Psoas muscle (tissue), 8 donors: ENCODE results near the gene PIM1. TPM values are rescaled to one million over a fixed set of nuclear protein-coding genes. Genes with fewer than 3 reads are reported as not detected.
A peak's percentile ranks its signal among the peaks of the same experiment; 100 is the strongest.

Source experiments
- ATAC-seq, 4 donors: fragments of 200-7000 bp; cut with Tn5 transposase; one replicate each; pipeline ENCODE4 v1.9.1; 2020; ENCODE audit warnings: moderate library complexity in 3 of 4, mild to moderate bottlenecking in 2 of 4
- DNase-seq, 2 donors: peaks; one replicate each; pipeline ENCODE4 v3.0.0-alpha.2; 2020
- H3K27ac ChIP-seq: fragments of 200-600 bp; one replicate; pipeline ENCODE4 v1.8.0; 2022
- H3K27me3 ChIP-seq, 3 donors: fragments of 200-600 bp in 1 of 3; one replicate each; pipeline versions ENCODE4 v1.6.1 to v1.8.0; 2013 to 2022; ENCODE audit warnings: low read length in 2 of 3, mild to moderate bottlenecking in 2 of 3, moderate library complexity in 1 of 3; ENCODE audit not compliant: insufficient read depth in 3 of 3
- H3K36me3 ChIP-seq, 2 donors: fragments of 200-600 bp in 1 of 2; one replicate each; pipeline versions ENCODE4 v1.6.1 to v1.8.0; 2013 to 2022; ENCODE audit warnings: low read depth in 1 of 2, mild to moderate bottlenecking in 1 of 2, moderate library complexity in 1 of 2; ENCODE audit not compliant: insufficient read depth in 1 of 2
- H3K4me1 ChIP-seq: fragments of 200-600 bp; one replicate; pipeline ENCODE4 v1.8.0; 2022
- H3K4me3 ChIP-seq: fragments of 200-600 bp; one replicate; pipeline ENCODE4 v1.8.0; 2022; ENCODE audit warnings: mild to moderate bottlenecking
- H3K9me3 ChIP-seq: fragments of 200-600 bp; one replicate; pipeline ENCODE4 v1.8.0; 2022
- CTCF ChIP-seq: fragments of 200-600 bp; IDR thresholded peaks from one replicate; pipeline ENCODE4 v1.8.0; 2022; ENCODE audit warnings: antibody characterized with exemption
- WGBS, 3 donors: extraction: QIAGEN DNeasy Blood & Tissue Kit; methylation state at CpG; one replicate each; pipeline versions ENCODE4 v1.1.6 to v1.1.7; 2013; 5-methylcytosine and 5-hydroxymethylcytosine counted together
- intact Hi-C, 2 donors: fragments of 100-400 bp; cut with DNase I; formaldehyde crosslinking; loops; one replicate each; pipeline versions ENCODE4 v1.11.0 to v1.14.2; 2022
- polyA plus RNA-seq, 3 donors: library from polyadenylated mRNA; stranded (reverse); fragments of 200-250 nt; gene quantifications; one replicate each; pipeline ENCODE4 v1.2.3, GENCODE V29; 2013
- total RNA-seq, 4 donors: library from RNA; stranded (reverse); fragmentation: NEBNext Ultra II Directional in 2 of 4; extraction: Animal tissue kit (Norgen Biotek cat#: 25700) in 2 of 4; gene quantifications; one replicate each; pipeline versions ENCODE4 v1.2.1 to v1.2.4, GENCODE V29; 2021 to 2023
- donor health status: healthy with polysubstance abuse.
- donor health status: DM: no; HTN: no; CAD: no; lungs with moderate emphysema.
- donor health status: Bipolar disorder and iron deficiency.
- donor health status: healthy.
- donor health status: DM: yes; HTN: yes; CAD: no.
- donor health status: DM: no; HTN: no; CAD: no.
- donor health status: DM: no; HTN: no; CAD: no.
- donor health status: DM: yes; HTN: yes; CAD: no.

The PIM1 gene
- total and polyA plus RNA-seq, 7 donors: 2.8 to 45.5 (median 18.0) TPM

GRCh38 chr6:37134036-37134395, 35.9 kb upstream of the PIM1 start:
- Histone ChIP-seq H3K36me3 (no peaks in the 10 kb centered on the region), H3K4me3 (no peak overlapping the region), H3K9me3 (no peaks in the 10 kb centered on the region), H3K27me3 (no peaks in the 10 kb centered on the region), H3K27ac (peak overlapping the region; percentile 98), H3K4me1 (peaks cover 64% of the 10 kb centered on the region)
- 81 to 87% (median 82%) methylated on average over 8 of the region's 8 CpGs for WGBS, 3 donors
- ATAC-seq (peak in 1 of 4 donors; percentile 11), DNase-seq (no peak)
- intact Hi-C loops: loop anchor here (5.0 kb wide), 2 partner anchors 38 to 82 kb away; partner anchors contain the start of gene PIM1 (in 1 of the 2)
- no peak for TF ChIP-seq CTCF

- no peaks in the 10 kb centered on the region for H3K36me3 ChIP-seq
- peaks cover 59% of the 10 kb centered on the region for H3K4me1 ChIP-seq
- H3K9me3 ChIP-seq: no peaks in the 10 kb centered on the region
- H3K27ac ChIP-seq: peak overlapping the region; percentile 98
- no peaks in the 10 kb centered on the region for H3K27me3 ChIP-seq
- peak; percentile 64 to 76 for DNase-seq
- WGBS, 3 donors: 62 to 69% (median 65%) methylated on average over 11 of the region's 11 CpGs
- ATAC-seq: peak; percentile 66 to 75 (median 74)
- no peak for TF ChIP-seq CTCF
- no peak overlapping the region for H3K4me3 ChIP-seq
- intact Hi-C loops: loop anchor here (5.0 kb wide), 2 partner anchors 38 to 82 kb away; partner anchors contain the start of gene PIM1 (in 1 of the 2)
Measured at GRCh38 chr6:37134396-37135191, 35.4 kb upstream of the PIM1 start.

- H3K27ac ChIP-seq: peak overlapping the region; percentile 98
- WGBS, 3 donors: 77 to 88% (median 87%) methylated on average over 9 of the region's 9 CpGs
Measured at GRCh38 chr6:37135835-37136694, 33.9 kb upstream of the PIM1 start.

GRCh38 chr6:37136821-37137200, 33.1 kb upstream of the PIM1 start:
- Histone ChIP-seq H3K4me1 (peaks cover 46% of the 10 kb centered on the region), H3K27ac (no peak overlapping the region), H3K36me3 (no peaks in the 10 kb centered on the region), H3K27me3 (no peaks in the 10 kb centered on the region), H3K4me3 (no peak overlapping the region), H3K9me3 (no peaks in the 10 kb centered on the region)
- intact Hi-C loops: no loop called here
- no peak for TF ChIP-seq CTCF
- DNase-seq (no peak), ATAC-seq (no peak)
- 74 to 89% (median 86%) methylated on average over 7 of the region's 7 CpGs for WGBS, 3 donors

More at GRCh38 chr6:37135835-37136694, 33.9 kb upstream of the PIM1 start:
- DNase-seq (no peak), ATAC-seq (no peak)
- peaks cover 50% of the 10 kb centered on the region for H3K4me1 ChIP-seq
- no peak for TF ChIP-seq CTCF
- H3K27me3 ChIP-seq: no peaks in the 10 kb centered on the region
- H3K9me3 ChIP-seq: no peaks in the 10 kb centered on the region
- H3K36me3 ChIP-seq: no peaks in the 10 kb centered on the region
- intact Hi-C loops: no loop called here
- H3K4me3 ChIP-seq: no peak overlapping the region
